Hepatic stellate cell (primary cell): ENCODE data around the gene CALHM3.
A peak's percentile ranks its signal among the peaks of the same experiment; 100 is the strongest.
"Not testable (repeated sequence)": the region's sequence is repeated elsewhere in the genome, so short reads cannot be mapped to it uniquely, and the experiment has no call there.

Source experiments
- DNase-seq: peaks from one replicate; pipeline ENCODE4 v3.0.0; 2011; ENCODE audit warnings: low spot score

Gene CALHM3

GRCh38 chr10:103502849-103503660 is 24.0 kb upstream of the CALHM3 start:
- DNase-seq, result no peak

DNA sequence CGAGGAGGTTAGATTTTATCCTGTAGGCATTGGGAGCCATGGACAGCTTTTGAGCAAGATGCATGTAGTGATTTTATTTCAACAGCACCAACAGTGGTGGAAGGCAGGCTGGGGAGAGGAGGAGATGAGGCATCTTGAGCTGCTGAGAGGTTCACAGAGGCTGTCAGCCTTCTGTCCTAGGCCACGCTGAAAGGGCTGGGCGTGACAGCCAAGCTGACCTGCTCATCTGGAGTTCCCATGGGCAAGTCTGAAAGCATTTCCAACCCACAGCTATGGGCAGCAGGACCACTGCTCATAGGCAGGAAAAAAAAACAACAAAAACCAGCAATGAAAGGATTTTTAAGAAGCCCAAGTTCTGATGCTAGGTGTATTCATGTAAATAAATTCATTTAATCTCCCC is 22.1 kb upstream of the CALHM3 start:
- no peak for DNase-seq

GRCh38 chr10:103500481-103500880 is 21.4 kb upstream of the CALHM3 start:
- DNase-seq, result no peak

DNA sequence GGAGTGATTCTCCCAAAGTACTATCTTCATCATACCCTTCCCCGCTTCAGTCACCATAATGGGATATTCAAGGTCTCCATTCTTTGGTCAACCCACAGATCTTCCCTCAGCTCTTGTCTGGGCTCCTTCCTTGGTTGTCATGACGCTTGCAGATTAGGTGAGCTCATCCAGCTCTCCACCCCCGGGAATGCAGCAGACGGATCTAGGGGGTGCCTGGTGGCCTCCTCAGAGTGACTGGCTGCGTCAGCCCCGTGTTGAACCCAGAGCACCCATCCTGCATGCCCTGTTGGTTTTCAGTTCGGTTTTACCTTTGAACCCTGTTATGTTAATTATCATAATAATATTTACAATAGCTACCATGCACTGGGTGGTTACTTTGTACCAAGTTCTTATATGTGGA is 20.8 kb upstream of the CALHM3 start:
- no peak for DNase-seq

- DNase-seq, result no peak
Observed at GRCh38 chr10:103498936-103499638, 20.0 kb upstream of the CALHM3 start.

GRCh38 chr10:103497161-103497915 is 18.3 kb upstream of the CALHM3 start:
- DNase-seq, result no peak

- no peak for DNase-seq
Observed at GRCh38 chr10:103495321-103495720, 16.3 kb upstream of the CALHM3 start.

GRCh38 chr10:103493916-103494877 is 15.2 kb upstream of the CALHM3 start:
- DNase-seq, result peak; percentile 48

GRCh38 chr10:103493362-103493915 is 14.4 kb upstream of the CALHM3 start, which contains the start of gene NEURL1:
Gene NEURL1 (plus strand): TSS chr10:103493705. CDS start chr10:103494388, 683 bp downstream.
- peak; percentile 35 for DNase-seq

GRCh38 chr10:103492655-103493261 is 13.7 kb upstream of the CALHM3 start:
- no peak for DNase-seq

DNA sequence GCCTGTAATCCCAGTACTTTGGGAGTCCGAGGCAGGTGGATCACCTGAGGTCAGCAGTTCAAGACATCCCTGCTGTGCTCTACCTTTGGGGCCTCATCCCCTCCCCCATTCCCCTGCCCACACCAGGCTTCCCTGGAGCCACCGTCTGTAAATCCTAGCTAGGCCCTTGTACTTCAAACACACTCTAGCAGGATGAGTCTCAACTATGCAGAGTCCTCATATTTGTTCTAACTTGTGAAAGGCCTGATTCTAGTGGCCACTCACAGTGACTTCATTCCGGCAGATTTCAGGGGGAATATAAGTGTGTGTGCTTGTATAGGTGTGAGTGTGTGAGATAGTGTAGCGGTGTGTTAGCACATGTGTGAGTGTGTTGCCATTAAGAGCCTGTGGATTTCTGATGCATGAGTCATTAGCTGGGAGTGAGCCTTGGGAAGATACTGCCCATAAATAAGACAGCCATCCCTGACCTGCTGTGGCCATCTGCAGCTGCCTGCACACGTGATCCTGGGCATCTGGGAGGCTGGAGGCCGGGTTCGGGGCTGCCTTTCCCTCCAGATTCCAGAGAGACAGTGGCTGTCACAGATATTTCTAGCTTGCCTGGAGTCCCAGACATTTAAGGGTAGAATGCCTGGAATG is 12.8 kb upstream of the CALHM3 start:
- DNase-seq, result peak; percentile 94

DNA sequence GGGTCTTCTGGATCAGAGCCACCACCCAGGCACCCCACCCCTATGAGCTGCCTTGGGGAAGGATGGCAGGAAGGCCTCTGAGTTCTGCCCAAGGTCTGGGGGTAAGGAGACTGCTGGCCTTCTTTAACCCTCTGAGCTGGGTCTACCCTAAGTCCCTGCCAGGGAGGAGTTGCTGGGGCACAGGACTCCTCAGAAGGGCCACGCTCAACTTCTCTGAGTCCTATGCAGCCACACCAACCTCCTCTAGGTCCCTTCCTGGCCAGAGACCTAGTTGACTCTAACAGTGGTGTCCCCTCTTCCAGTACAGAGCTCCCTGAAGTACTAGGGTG is 11.9 kb upstream of the CALHM3 start:
- no peak for DNase-seq

DNA sequence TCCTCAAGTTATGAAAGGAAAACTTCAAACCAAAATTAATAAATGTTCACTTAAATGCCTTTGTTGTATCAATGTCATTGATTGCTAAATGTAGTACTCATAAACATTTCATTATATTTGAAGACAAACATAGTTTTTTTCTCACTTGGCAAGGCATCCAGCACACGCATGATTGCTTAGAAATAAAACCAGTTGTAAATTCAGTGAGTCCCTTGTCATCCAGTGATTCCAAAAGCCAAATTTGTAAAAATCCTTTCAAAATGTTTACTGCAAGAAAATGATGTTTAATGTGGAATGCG is 8.3 kb upstream of the CALHM3 start:
- no peak for DNase-seq

GRCh38 chr10:103486635-103487409 is 7.8 kb upstream of the CALHM3 start:
- DNase-seq, result not testable (repeated sequence)

- peak; percentile 86 for DNase-seq
Observed at GRCh38 chr10:103481974-103482531, 3.0 kb upstream of the CALHM3 start.

- peak; percentile 64 for DNase-seq
Observed at GRCh38 chr10:103480521-103480920, 1.5 kb upstream of the CALHM3 start.

DNA sequence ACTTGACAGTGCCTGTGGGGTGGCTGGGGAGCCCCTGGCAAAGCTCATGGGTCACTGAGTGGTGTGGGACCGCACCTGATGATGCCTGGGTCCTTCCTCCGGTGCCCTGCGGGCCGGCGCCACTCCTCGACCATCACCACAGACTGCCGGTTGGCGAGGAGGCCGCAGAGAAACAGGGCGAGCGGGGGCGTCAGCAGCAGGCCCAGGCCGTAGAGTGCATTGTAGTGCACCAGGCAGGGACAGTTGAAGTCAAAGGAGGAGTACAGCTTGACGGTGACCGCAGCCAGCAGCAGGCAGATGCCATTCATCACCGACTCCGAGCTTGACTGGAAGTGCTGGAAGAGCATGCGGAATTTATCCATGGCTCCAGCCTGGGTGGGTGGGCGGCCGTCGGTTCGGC is 369 bp downstream of the CALHM3 start:
- DNase-seq, result no peak

GRCh38 chr10:103476046-103476768 is 2.8 kb downstream of the CALHM3 start:
- DNase-seq, result no peak

GRCh38 chr10:103475437-103475836 is 3.6 kb downstream of the CALHM3 start:
- DNase-seq, result no peak
